HCT116 (cell line): ENCODE data around the gene MAP6D1. TPM values are rescaled to one million over a fixed set of nuclear protein-coding genes. Genes with fewer than 3 reads are reported as not detected.

Experiments
- ATAC-seq: fragments of 200-7000 bp; cut with Tn5 transposase; 2 replicates; pipeline ENCODE4 v1.9.1; 2020; ENCODE audit warnings: mild to moderate bottlenecking, moderate library complexity
- BruUV-seq: library from RNA; stranded (reverse); fragments of 400-500 nt; replicated peaks from 2 replicates; lab custom pipeline; 2021; lab: Mats Ljungman, UMichigan
- CTCF ChIA-PET: fragments of 300-600 bp; sonication (Branson Sonifier 250); formaldehyde crosslinking; loops from one replicate; lab custom pipeline; 2021; ENCODE audit warnings: antibody characterized with exemption; lab: Charles Lee
- POLR2A ChIA-PET: fragments of 300-600, 350-600 bp; sonication (Branson Sonifier 250); formaldehyde crosslinking; loops from one replicate; lab custom pipeline; 2021; ENCODE audit warnings: antibody characterized with exemption; lab: Charles Lee
- RAD21 ChIA-PET, 2 experiments: fragments of 300-600 bp; sonication (Branson Sonifier 250); formaldehyde crosslinking; loops; one replicate each; lab custom pipeline; 2023; ENCODE audit warnings: low total read pairs in 2 of 2; ENCODE audit not compliant: uncharacterized antibody in 2 of 2, unreplicated experiment in 2 of 2, low non-redundant PET in 1 of 2; lab: Charles Lee
- DNase-seq: peaks from one replicate; pipeline ENCODE4 v3.0.0-alpha.2; 2010; ENCODE audit warnings: low read depth, low spot score
- H2AFZ ChIP-seq: fragments of 200-600 bp; shearing (Covaris generic), sonication (generic); 2 replicates; pipeline ENCODE4 v1.6.1; 2017; ENCODE audit warnings: low read depth, mixed run types, mixed read lengths, antibody characterized with exemption, low read length; ENCODE audit not compliant: poor library complexity, severe bottlenecking
- H3K27ac ChIP-seq: 2 replicates; pipeline ENCODE4 v1.5.1; 2012; ENCODE audit warnings: low read depth, low read length
- H3K27me3 ChIP-seq: fragments of 200-600 bp; sonication (generic); 2 replicates; pipeline ENCODE4 v1.6.1; 2016; ENCODE audit warnings: mixed run types, low read length, mixed read lengths; ENCODE audit not compliant: insufficient read depth
- H3K36me3 ChIP-seq, 2 experiments: fragments of 200-500 bp in 1 of 2; fragments of 200-600 bp in 1 of 2; sonication (Bioruptor generic) in 1 of 2; sonication (generic) in 1 of 2; 2 replicates each; pipeline versions ENCODE4 v1.5.1 to v1.6.1; 2014 to 2016; ENCODE audit warnings: low read length in 2 of 2, inconsistent platforms in 1 of 2, mixed read lengths in 1 of 2, mixed run types in 1 of 2; ENCODE audit not compliant: insufficient read depth in 2 of 2, control insufficient read depth in 1 of 2
- H3K4me1 ChIP-seq, 2 experiments: fragments of 200-600 bp in 1 of 2; sonication (generic) in 1 of 2; 2 replicates each; pipeline versions ENCODE4 v1.5.1 to v1.6.1; 2012 to 2017; ENCODE audit warnings: low read length in 2 of 2, inconsistent platforms in 1 of 2, mild to moderate bottlenecking in 1 of 2, mixed read lengths in 1 of 2, mixed run types in 1 of 2, moderate library complexity in 1 of 2; ENCODE audit not compliant: insufficient read depth in 2 of 2, control insufficient read depth in 1 of 2
- H3K4me2 ChIP-seq: fragments of 200-600 bp; sonication (generic); 2 replicates; pipeline ENCODE4 v1.6.1; 2017; ENCODE audit warnings: mixed run types, low read length, mixed read lengths
- H3K4me3 ChIP-seq, 2 experiments: fragments of 200-600 bp in 1 of 2; sonication (generic) in 1 of 2; replicated peaks in 1 of 2; 2 replicates each; pipeline ENCODE4 v1.5.1; 2011 to 2016; ENCODE audit warnings: low read length in 2 of 2, control low read depth in 1 of 2, low read depth in 1 of 2, mild to moderate bottlenecking in 1 of 2, mixed read lengths in 1 of 2, mixed run types in 1 of 2
- H3K79me2 ChIP-seq: fragments of 200-600 bp; sonication (generic); 2 replicates; pipeline ENCODE4 v1.6.1; 2017; ENCODE audit warnings: mild to moderate bottlenecking, mixed run types, low read length, moderate library complexity, mixed read lengths; ENCODE audit not compliant: insufficient read depth
- H3K9ac ChIP-seq: fragments of 200-600 bp; sonication (generic); 2 replicates; pipeline ENCODE4 v1.6.1; 2016; ENCODE audit warnings: low read length, mixed read lengths
- H3K9me2 ChIP-seq: fragments of 200-600 bp; sonication (generic), shearing (Covaris generic); 2 replicates; pipeline ENCODE4 v1.6.1; 2017; ENCODE audit warnings: mixed run types, mild to moderate bottlenecking, moderate library complexity; ENCODE audit not compliant: insufficient read depth
- H3K9me3 ChIP-seq, 2 experiments: fragments of 200-500 bp in 1 of 2; fragments of 200-600 bp in 1 of 2; sonication (Bioruptor generic) in 1 of 2; sonication (generic) in 1 of 2; 2 replicates each; pipeline ENCODE4 v1.6.1; 2014 to 2017; ENCODE audit warnings: low read length in 2 of 2, mixed read lengths in 2 of 2, inconsistent platforms in 1 of 2, low read depth in 1 of 2, mild to moderate bottlenecking in 1 of 2, mixed run types in 1 of 2, moderate library complexity in 1 of 2; ENCODE audit not compliant: control insufficient read depth in 1 of 2, insufficient read depth in 1 of 2
- H4K20me1 ChIP-seq: fragments of 200-600 bp; sonication (generic), shearing (Covaris generic); 2 replicates; pipeline ENCODE4 v1.6.1; 2017; ENCODE audit warnings: mixed run types, mild to moderate bottlenecking, moderate library complexity; ENCODE audit not compliant: insufficient read depth
- CTCF ChIP-seq, 3 experiments: fragments of 200-600 bp in 1 of 3; sonication (generic) in 1 of 3; IDR thresholded peaks in 2 of 3; conservative IDR thresholded peaks in 1 of 3; 2 replicates each; pipeline ENCODE4 v1.5.1; 2012 to 2017; ENCODE audit warnings: low read depth in 2 of 3, low read length in 2 of 3, antibody characterized with exemption in 1 of 3, borderline replicate concordance in 1 of 3, control low read depth in 1 of 3, mild to moderate bottlenecking in 1 of 3, mixed read lengths in 1 of 3, mixed run types in 1 of 3, moderate library complexity in 1 of 3; ENCODE audit not compliant: insufficient read depth in 1 of 3
- EZH2 ChIP-seq: fragments of 200-600 bp; sonication (generic); IDR thresholded peaks from 2 replicates; pipeline ENCODE4 v1.6.1; 2017; ENCODE audit warnings: antibody characterized with exemption, mixed run types
- POLR2A ChIP-seq: IDR thresholded peaks from 2 replicates; pipeline ENCODE4 v1.7.0; 2011; ENCODE audit warnings: borderline replicate concordance; ENCODE audit not compliant: insufficient read depth, insufficient read length; ENCODE audit errors: extremely low read depth
- RAD21 ChIP-seq: IDR thresholded peaks from 2 replicates; pipeline ENCODE4 v1.6.1; 2012; ENCODE audit warnings: low read depth, mild to moderate bottlenecking
- SP1 ChIP-seq: IDR thresholded peaks from 2 replicates; pipeline ENCODE4 v1.6.1; 2012; ENCODE audit warnings: low read depth
- ZFX ChIP-seq: fragments of 450-650 bp; IDR thresholded peaks from 2 replicates; pipeline ENCODE4 v1.6.1; 2017
- intact Hi-C: fragments of 100-400 bp; cut with micrococcal nuclease; formaldehyde crosslinking; loops from 2 replicates; pipeline ENCODE4 v1.10.0; 2022
- total RNA-seq: library from RNA; stranded (reverse); gene quantifications from one replicate; pipeline ENCODE4 v1.2.1, GENCODE V29; 2021; ENCODE audit not compliant: unreplicated experiment
- TF ChIP-seq, protein P1 (sequence below): IDR thresholded peaks from 2 replicates; pipeline ENCODE4 v1.6.1; 2012

The MAP6D1 gene
- total RNA-seq, 1 experiment from 2014 or later = 5.3 TPM

DNA sequence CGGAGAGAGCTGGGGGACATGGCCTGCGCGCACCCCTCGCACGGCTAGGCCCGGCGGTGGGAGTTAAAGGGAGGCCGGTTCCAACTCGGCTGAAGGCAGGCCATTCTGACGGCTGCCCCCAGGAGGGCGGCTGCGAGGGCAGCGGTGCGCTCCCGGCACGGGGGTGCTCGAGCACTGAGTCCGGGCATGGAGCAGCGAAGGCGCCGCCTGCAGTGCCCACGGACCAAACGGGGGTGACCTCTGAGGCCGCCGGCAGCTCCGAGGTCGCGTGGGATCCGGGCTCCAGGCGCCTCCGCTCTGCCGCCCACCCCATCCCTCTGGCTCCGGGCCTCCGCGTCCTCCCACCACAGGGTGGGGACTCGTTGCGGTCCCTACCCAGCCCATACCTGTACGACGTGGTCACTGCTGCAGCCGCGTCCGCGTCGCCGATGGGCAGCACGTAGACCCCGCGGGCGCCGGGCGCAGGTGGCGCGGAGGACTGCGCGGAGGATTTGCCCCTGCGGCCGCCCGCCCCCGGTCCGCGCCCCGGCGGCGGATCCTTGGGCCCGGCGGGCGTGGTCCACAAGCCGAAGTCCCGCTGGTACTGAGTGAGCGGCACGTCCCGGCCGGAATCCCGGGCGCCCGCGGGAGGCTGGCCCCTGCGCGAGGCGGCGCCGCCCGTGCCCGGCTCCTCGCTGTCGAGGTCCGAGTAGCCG, 469 bp downstream of the MAP6D1 start:
- Histone ChIP-seq H2AFZ (no peak overlapping the region), H3K27me3 (no peaks in the 10 kb centered on the region), H3K27ac (peak overlapping the region; percentile 76), H3K4me1 (peaks cover 7 to 15% of the 10 kb centered on the region in 2 experiments; a peak in 3 of 4 replicates), H3K4me3 (peak overlapping the region; percentile 66 to 71), H3K36me3 (peaks cover 0 to 4% of the 10 kb centered on the region in 2 experiments; a peak in 1 of 4 replicates), H3K9ac (peak overlapping the region; percentile 70), H3K9me2 (no peaks in the 10 kb centered on the region), H3K9me3 (no peaks in the 10 kb centered on the region), H4K20me1 (no peaks in the 10 kb centered on the region), H3K79me2 (peaks cover 4% of the 10 kb centered on the region; the same call in 1 of the 2 replicates), H3K4me2 (peak overlapping the region; percentile 78)
- no TSS peak for BruUV-seq
- POLR2A ChIA-PET = no interaction called here
- DNase-seq = no peak
- CTCF ChIA-PET = interaction anchor here (1.9 kb wide), 1 partner anchor 60 kb away, joined by 9 read pairs; the partner anchor contains the start of gene PARL
- TF ChIP-seq SP1 (no peak), EZH2 (no peak), ZFX (peak; percentile 69)
- TF ChIP-seq, protein P1, sequence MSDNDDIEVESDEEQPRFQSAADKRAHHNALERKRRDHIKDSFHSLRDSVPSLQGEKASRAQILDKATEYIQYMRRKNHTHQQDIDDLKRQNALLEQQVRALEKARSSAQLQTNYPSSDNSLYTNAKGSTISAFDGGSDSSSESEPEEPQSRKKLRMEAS = 0 out of 2 replicates have a peak, but pooled peaks have one; percentile 20
- intact Hi-C loops = no loop called here
- RAD21 ChIA-PET = no interaction called here
- ATAC-seq = peak; percentile 52

- ATAC-seq = no peak
- BruUV-seq = TSS peak; percentile 33
- intact Hi-C loops = no loop called here
- POLR2A ChIA-PET = no interaction called here
- Histone ChIP-seq H3K27ac (no peak overlapping the region), H3K79me2 (peaks cover 4% of the 10 kb centered on the region; the same call in 1 of the 2 replicates), H3K36me3 (no peaks in the 10 kb centered on the region), H3K27me3 (no peaks in the 10 kb centered on the region), H2AFZ (no peak overlapping the region), H4K20me1 (no peaks in the 10 kb centered on the region), H3K9me3 (no peaks in the 10 kb centered on the region), H3K9ac (peak overlapping the region; percentile 70), H3K4me2 (peak overlapping the region; percentile 78), H3K9me2 (no peaks in the 10 kb centered on the region), H3K4me1 (peaks cover 7 to 15% of the 10 kb centered on the region in 2 experiments; a peak in 3 of 4 replicates), H3K4me3 (peak overlapping the region; percentile 66 to 71)
- CTCF ChIA-PET = no interaction called here
- TF ChIP-seq POLR2A (no peak), CTCF (IDR thresholded peaks at IDR 0.05 in 2 of 3, conservative IDR thresholded peaks at IDR 0.05 in 1 of 3; ENCODE audit: borderline replicate concordance in 1 of 3, insufficient read depth in 1 of 3, low read depth in 2 of 3, low read length in 2 of 3) (peak; percentile 6 to 45 (median 28); a peak in 2 of 6 replicates), RAD21 (peak; percentile 73)
- TF ChIP-seq, protein P1 = no peak
- RAD21 ChIA-PET = no interaction called here
- DNase-seq = no peak
Measured at GRCh38 chr3:183823963-183824362, 1.4 kb downstream of the MAP6D1 start.
